SJSA1 (cell line): ENCODE results near the gene RIC3. TPM values are rescaled to one million over a fixed set of nuclear protein-coding genes. Genes with fewer than 3 reads are reported as not detected.

Experiments
- DNase-seq, 2 experiments: peaks; one replicate each; pipeline ENCODE4 v3.0.0-alpha.2; 2015 to 2020; ENCODE audit warnings: low spot score in 2 of 2, low read depth in 1 of 2
- H3K27ac ChIP-seq: fragments of 250-450 bp; sonication (Bioruptor Pico); 2 replicates; pipeline ENCODE4 v1.5.1; 2020; ENCODE audit warnings: mild to moderate bottlenecking, moderate library complexity
- H3K27me3 ChIP-seq: fragments of 250-450 bp; sonication (Bioruptor Pico); replicated peaks from 2 replicates; pipeline ENCODE4 v1.5.1; 2020; ENCODE audit warnings: mild to moderate bottlenecking, moderate library complexity
- H3K36me3 ChIP-seq: fragments of 250-450 bp; sonication (Bioruptor Pico); 2 replicates; pipeline ENCODE4 v1.5.1; 2020; ENCODE audit warnings: mild to moderate bottlenecking
- H3K4me1 ChIP-seq: fragments of 250-450 bp; sonication (Bioruptor Pico); replicated peaks from 2 replicates; pipeline ENCODE4 v1.6.1; 2021; ENCODE audit warnings: mild to moderate bottlenecking
- H3K4me3 ChIP-seq: fragments of 250-450 bp; sonication (Bioruptor Pico); 2 replicates; pipeline ENCODE4 v1.5.1; 2020; ENCODE audit warnings: mild to moderate bottlenecking
- H3K9me3 ChIP-seq: fragments of 250-450 bp; sonication (Bioruptor Pico); replicated peaks from 2 replicates; pipeline ENCODE4 v1.5.1; 2020; ENCODE audit warnings: mild to moderate bottlenecking
- total RNA-seq: library from RNA; depleted of rRNA; stranded (reverse); fragments of >200 nt; shearing (Covaris generic); gene quantifications from 2 replicates; pipeline ENCODE4 v1.2.3, GENCODE V29; 2014; rRNA removed

Gene RIC3, protein sequence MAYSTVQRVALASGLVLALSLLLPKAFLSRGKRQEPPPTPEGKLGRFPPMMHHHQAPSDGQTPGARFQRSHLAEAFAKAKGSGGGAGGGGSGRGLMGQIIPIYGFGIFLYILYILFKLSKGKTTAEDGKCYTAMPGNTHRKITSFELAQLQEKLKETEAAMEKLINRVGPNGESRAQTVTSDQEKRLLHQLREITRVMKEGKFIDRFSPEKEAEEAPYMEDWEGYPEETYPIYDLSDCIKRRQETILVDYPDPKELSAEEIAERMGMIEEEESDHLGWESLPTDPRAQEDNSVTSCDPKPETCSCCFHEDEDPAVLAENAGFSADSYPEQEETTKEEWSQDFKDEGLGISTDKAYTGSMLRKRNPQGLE
- total RNA-seq, result not detected in 2 replicates

DNA sequence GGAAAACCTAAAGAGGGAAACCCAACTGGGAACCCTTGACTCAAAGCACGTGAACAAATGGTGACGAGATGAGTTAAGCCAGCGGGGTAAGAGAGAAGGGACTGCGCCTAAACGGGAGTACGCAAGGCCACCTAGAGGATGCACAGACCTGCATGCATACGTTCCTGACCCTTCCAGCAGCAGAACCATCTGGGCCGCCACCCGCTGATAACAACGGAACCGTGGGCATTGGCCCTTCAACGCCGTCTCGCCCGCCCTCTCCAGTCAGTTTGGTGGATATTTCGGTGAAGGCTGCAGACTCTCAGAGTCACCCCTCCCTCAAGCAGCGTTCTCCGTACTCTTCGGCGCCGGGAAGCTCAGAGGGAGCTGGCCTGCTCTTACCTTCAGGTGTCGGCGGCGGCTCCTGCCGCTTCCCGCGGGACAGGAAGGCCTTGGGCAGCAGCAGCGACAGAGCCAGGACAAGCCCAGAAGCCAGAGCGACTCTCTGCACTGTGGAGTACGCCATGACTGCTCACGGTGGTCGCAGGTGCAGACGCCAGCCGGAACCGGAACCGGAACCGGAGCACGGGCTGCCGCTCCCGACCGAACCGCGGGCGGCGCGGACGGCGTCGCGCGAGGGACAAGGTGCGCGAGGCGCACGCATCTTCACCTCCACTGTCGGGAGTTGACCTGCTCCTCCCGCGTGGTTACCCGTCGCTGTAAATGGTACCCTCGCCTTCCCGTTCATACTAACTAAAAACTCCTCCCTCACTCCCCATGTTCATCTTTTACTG is at the start of gene RIC3:
RIC3 (minus strand) TSS at position 541 of the 773 bp plus-strand sequence; CDS start at position 505, 36 bp downstream.
- Histone ChIP-seq H3K9me3 (no peaks in the 10 kb centered on the region), H3K27ac (no peak within 1 kb of the TSS), H3K27me3 (peaks cover 7% of the 10 kb centered on the region), H3K4me1 (no peaks in the 10 kb centered on the region), H3K36me3 (no peaks in the 10 kb centered on the region), H3K4me3 (no peak within 1 kb of the TSS)
- no peak for DNase-seq

DNA sequence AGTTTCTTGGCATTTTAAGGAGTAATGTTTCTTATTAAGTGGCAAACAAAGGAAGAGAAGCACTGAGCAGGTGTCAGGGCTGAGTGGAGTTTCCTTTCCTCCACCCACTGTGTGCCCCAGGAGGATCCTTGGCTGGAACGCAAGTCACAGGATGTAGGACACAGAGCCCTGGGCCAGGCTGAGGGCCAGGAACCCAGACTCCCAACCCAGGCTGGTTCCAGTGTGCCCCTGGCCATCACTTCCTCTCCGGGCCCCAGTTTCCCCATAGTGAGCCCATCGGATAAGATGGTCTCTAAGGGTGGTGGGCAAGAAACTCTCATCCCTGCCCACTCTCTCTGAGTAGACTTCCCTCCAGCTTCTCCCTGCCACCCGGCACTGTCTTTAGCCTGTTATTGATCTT is 49.6 kb upstream of the RIC3 start:
- H3K27ac ChIP-seq, result no peak overlapping the region
- no peak overlapping the region for H3K4me3 ChIP-seq
- DNase-seq, result no peak
- no peaks in the 10 kb centered on the region for H3K4me1 ChIP-seq
- no peaks in the 10 kb centered on the region for H3K9me3 ChIP-seq
- no peaks in the 10 kb centered on the region for H3K27me3 ChIP-seq
- no peaks in the 10 kb centered on the region for H3K36me3 ChIP-seq

DNA sequence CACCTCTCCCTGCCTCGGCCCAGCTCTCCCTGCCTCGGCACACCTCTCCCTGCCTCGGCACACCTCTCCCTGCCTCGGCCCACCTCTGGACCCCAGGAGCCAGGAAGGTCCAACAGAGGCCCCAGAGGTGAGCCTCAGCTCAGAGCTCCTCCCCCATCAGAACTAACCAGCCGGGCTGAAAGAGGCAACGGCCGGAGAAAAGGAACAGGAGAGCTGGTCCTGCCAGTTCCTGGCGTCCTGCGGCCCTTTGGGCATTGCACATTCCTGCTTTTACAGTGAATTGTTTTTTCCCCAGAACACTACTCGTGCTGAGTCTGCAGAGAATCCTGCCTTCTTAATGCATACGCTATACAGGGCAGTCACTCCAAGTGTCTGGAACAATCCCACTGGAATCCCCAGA is 49.1 kb upstream of the RIC3 start:
- Histone ChIP-seq H3K27me3 (no peaks in the 10 kb centered on the region), H3K27ac (no peak overlapping the region), H3K36me3 (no peaks in the 10 kb centered on the region), H3K9me3 (no peaks in the 10 kb centered on the region), H3K4me3 (no peak overlapping the region), H3K4me1 (no peaks in the 10 kb centered on the region)
- no peak for DNase-seq

DNA sequence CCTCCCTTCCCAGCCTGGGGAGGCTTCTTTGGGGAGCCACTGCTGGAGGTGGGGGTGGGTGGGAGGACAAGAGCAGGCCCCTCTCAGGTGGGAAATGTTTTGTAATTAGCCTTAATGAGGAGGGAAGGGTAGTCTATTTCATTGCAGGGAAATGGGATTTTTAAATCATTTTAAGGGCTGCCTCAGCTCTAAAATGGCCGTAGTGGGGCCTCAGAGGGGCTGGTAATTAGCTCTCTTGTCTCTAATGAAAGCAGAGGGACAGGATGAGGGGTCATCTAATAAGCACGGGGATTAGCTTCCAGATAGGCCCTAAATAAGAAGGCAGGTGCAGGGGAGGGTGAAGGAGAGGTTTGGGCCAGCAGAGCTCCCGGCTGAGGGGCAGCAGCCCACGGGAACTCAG is 48.3 kb upstream of the RIC3 start:
- Histone ChIP-seq H3K9me3 (no peaks in the 10 kb centered on the region), H3K27ac (no peak overlapping the region), H3K4me1 (no peaks in the 10 kb centered on the region), H3K4me3 (no peak overlapping the region), H3K36me3 (no peaks in the 10 kb centered on the region), H3K27me3 (no peaks in the 10 kb centered on the region)
- no peak for DNase-seq

- Histone ChIP-seq H3K4me1 (no peaks in the 10 kb centered on the region), H3K4me3 (no peak overlapping the region), H3K27ac (no peak overlapping the region), H3K27me3 (no peaks in the 10 kb centered on the region), H3K36me3 (no peaks in the 10 kb centered on the region), H3K9me3 (no peaks in the 10 kb centered on the region)
- no peak for DNase-seq
These were observed 44.6 kb upstream of the RIC3 start for GRCh38 chr11:8213376-8213775.

- Histone ChIP-seq H3K4me3 (no peak overlapping the region), H3K9me3 (no peaks in the 10 kb centered on the region), H3K36me3 (no peaks in the 10 kb centered on the region), H3K27ac (no peak overlapping the region), H3K4me1 (no peaks in the 10 kb centered on the region), H3K27me3 (no peaks in the 10 kb centered on the region)
- DNase-seq, result no peak
These were observed 40.5 kb upstream of the RIC3 start for GRCh38 chr11:8209208-8209807.

DNA sequence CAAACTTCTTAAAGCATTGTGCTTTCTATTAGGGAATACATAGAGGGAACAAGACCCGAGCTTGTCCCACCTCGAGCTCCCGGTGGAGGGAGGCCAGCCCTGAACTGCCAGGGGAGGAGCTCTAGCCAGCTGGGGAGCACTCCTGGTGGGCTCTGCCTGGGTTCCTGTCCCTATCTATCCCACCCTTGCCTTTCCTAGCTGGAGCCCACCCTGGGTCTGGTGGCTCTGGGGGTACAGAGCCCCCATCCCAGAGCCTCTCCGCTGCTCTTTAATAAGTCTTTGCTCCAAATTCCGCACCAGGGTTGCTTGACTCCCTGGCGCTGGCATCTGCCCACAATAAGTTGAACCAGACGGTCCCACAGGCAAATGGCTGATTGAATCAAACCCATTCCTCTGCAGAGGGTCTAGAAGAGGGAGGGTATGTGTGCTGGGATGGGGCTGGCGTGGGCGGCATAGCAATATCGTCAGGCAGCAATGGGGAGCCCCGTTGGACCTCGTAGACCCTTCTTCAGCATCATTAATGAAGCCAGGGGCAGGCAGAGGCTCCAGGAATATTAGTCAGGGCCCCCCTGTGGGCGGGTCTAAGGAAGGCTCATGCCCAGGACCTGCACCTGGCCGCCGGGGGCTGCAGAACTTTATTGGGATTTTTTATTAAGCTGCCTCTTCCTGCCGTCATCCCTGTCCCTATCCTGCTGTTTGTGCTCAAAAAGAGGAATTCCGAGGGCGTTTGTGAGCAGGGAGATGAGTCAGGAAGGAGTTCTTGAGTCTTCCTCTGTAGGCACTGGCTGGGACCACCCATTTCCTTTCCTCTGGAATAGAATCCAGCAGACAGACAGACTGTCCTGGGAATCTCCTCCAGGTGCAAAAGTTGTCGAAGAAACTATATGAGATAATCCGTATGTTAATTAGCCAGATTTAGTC is 38.5 kb upstream of the RIC3 start:
- no peak for DNase-seq
- no peaks in the 10 kb centered on the region for H3K9me3 ChIP-seq
- H3K36me3 ChIP-seq, result no peaks in the 10 kb centered on the region
- no peak overlapping the region for H3K4me3 ChIP-seq
- no peaks in the 10 kb centered on the region for H3K4me1 ChIP-seq
- no peak overlapping the region for H3K27ac ChIP-seq
- no peaks in the 10 kb centered on the region for H3K27me3 ChIP-seq

- DNase-seq, result no peak
- Histone ChIP-seq H3K4me3 (no peak overlapping the region), H3K9me3 (no peaks in the 10 kb centered on the region), H3K27ac (no peak overlapping the region), H3K4me1 (no peaks in the 10 kb centered on the region), H3K36me3 (no peaks in the 10 kb centered on the region), H3K27me3 (no peaks in the 10 kb centered on the region)
These were observed 37.6 kb upstream of the RIC3 start for GRCh38 chr11:8206251-8207079.

DNA sequence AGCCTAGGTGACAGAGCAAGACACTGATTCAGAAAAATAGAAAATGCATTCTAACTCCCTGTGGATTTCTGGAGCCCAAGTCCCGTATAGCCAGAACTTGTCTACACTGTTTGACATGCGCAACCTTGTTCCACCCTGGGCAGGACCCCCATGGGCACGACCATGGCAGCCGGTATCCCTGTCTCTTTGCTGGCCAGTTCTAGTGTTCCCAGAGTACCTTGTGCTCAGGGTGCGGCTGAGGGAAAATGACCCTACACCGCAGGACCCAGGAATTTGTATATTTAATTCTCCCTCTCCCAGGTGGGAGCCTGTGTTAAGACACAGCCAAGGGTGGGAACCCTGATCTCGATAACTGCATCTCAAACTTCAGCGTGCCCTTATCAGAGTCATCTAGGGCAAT is 36.7 kb upstream of the RIC3 start:
- Histone ChIP-seq H3K27me3 (no peaks in the 10 kb centered on the region), H3K36me3 (no peaks in the 10 kb centered on the region), H3K4me1 (no peaks in the 10 kb centered on the region), H3K27ac (no peak overlapping the region), H3K9me3 (no peaks in the 10 kb centered on the region), H3K4me3 (no peak overlapping the region)
- DNase-seq, result no peak

DNA sequence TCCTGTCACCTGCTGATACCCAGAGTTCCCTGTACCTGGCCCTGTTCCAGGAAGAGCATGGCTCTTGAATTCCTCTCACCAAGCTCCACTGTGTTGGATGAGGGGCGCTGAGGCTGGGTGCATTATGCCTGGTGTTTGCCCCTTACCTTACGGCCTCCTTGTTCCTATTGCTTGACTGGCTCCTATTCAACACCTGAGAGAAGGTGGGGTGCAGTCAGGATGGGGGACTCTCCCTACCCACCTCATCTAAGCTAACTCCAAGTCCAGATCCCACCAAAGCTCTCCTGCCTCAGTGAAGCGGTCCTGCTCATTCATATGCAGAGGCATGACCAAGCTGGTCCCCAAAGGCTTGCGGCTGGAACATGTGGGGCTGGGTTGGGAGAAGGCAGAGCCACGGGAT is 35.8 kb upstream of the RIC3 start:
- Histone ChIP-seq H3K36me3 (no peaks in the 10 kb centered on the region), H3K4me1 (no peaks in the 10 kb centered on the region), H3K4me3 (no peak overlapping the region), H3K9me3 (no peaks in the 10 kb centered on the region), H3K27ac (no peak overlapping the region), H3K27me3 (no peaks in the 10 kb centered on the region)
- DNase-seq, result no peak

DNA sequence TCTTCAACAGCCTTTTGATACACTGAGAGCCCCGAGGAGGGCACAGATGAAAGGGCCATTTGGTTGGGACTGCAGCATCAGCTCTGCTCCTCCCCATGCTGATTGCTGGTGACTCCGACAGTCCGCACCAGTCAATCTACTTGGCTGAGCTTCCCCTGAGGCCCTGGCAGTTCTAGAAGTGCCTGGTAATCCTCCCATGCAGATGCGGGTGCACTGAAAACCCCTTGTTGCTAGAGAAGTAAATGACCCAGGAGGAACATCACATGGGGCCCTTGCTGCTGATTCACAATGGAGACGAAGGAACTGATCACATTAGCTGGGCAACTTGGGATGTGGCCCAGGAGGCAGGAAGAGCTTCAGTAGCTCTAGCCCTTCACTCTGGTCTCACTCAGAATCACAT is 35.2 kb upstream of the RIC3 start:
- H3K9me3 ChIP-seq, result no peaks in the 10 kb centered on the region
- H3K4me3 ChIP-seq, result no peak overlapping the region
- H3K4me1 ChIP-seq, result no peaks in the 10 kb centered on the region
- H3K36me3 ChIP-seq, result no peaks in the 10 kb centered on the region
- DNase-seq, result no peak
- H3K27ac ChIP-seq, result no peak overlapping the region
- H3K27me3 ChIP-seq, result no peaks in the 10 kb centered on the region

DNA sequence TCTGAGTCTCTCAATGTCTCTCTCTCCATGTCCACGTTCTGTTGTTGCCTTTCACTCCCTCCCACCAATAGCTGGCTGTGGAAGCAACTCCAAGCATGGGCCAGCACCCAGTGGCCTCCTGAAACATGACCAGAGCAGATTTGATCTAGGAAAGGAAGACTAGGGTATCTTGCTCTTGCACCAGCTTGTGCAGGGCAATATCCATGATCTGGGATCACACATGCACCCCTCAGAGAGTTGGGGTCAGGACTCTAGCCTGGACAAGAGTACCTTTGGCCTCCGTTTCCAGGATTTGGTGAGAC is 34.5 kb upstream of the RIC3 start:
- no peak overlapping the region for H3K27ac ChIP-seq
- no peaks in the 10 kb centered on the region for H3K27me3 ChIP-seq
- H3K36me3 ChIP-seq, result no peaks in the 10 kb centered on the region
- H3K9me3 ChIP-seq, result no peaks in the 10 kb centered on the region
- DNase-seq, result no peak
- no peaks in the 10 kb centered on the region for H3K4me1 ChIP-seq
- H3K4me3 ChIP-seq, result no peak overlapping the region
